ENCODE measurements around the gene CLIC4.
A peak's percentile ranks its signal among the peaks of the same experiment; 100 is the strongest.
"Not testable (repeated sequence)": the region's sequence is repeated elsewhere in the genome, so short reads cannot be mapped to it uniquely, and the experiment has no call there.

Gene CLIC4

DNA sequence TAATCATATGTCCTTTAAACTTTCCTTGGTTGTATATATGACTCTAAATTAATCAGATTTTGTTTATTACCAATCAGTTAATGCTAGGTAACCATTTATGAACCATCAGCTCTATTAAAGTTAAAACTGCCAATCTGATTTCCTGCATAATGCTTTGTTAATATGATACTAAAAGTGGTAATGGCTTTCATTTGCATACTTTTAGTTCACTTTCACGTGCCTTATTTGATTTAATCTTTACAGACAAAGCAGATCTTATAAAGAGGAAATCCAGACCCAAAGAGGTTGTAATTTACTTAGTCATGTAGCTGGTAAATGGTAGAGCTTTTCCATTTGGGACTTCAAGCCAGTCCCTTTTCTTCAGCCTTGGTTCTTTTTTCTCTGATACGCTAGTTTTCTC is 61.3 kb downstream of the CLIC4 start:
- no peak for DNase-seq (ENCODE audit: low read depth in 2 of 2)

DNA sequence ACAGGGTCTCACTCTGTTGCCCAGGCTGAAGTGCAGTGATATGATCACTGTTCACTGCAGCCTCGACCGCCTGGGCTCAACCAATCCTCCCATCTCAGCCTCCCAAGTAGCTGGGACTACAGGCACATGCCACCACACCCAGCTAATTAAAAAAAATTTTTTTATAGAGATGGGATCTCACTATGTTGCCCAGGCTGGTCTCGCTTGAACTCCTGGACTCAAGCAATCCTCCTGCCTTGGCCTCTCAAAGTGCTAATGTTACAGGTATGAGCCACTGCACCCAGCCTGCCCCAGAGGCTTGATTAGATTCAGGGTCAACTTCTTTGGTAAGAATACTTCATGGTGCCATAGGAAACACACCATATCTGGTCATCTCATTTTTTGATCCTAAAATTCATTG is 66.2 kb downstream of the CLIC4 start:
- not testable (repeated sequence) for DNase-seq (ENCODE audit: low read depth in 2 of 2)

DNA sequence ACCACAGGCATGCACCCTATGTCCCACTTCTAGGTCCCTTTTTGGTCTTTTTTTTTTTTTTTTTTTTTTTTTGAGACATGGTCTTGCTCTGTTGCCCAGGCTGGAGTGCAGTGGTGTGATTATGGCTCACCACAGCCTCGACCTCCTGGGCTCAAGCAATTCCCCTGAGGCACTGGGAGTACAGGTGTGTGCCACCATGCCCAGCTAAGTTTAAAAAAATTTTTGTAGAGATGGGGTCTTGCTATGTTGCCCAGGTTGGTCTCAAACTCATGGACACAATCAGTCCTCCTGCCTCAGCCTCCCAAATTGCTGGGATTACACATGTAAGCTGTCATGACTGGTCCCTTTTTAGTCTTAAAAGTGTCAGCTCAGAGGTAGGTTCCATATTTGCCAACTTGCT is 75.0 kb downstream of the CLIC4 start:
- DNase-seq (ENCODE audit: low read depth in 2 of 2): not testable (repeated sequence)

GRCh38 chr1:24822887-24823286 is 77.6 kb downstream of the CLIC4 start:
- DNase-seq (ENCODE audit: low read depth in 2 of 2): no peak

GRCh38 chr1:24823486-24823885 is 78.2 kb downstream of the CLIC4 start:
- DNase-seq (ENCODE audit: low read depth in 2 of 2): not testable (repeated sequence)

DNA sequence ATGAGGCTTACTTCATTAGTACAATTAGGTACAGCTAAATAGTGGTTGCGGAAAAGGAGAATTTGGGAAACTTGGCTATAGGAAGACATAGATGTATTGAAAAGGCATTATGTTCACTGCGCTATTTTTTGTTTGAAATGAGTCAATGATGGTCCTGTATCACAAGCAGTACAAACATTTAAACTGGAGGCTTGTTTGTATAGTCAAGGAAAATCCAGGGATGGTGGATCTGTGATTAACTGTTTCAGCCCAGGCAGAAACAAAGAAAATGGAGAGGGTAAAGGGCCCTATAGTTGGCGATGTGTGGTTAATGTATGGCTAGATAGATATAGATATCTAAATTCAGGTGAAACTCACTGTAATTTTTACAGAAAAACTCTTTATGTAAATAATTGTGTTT is 79.9 kb downstream of the CLIC4 start:
- DNase-seq (ENCODE audit: low read depth in 2 of 2): no peak

DNA sequence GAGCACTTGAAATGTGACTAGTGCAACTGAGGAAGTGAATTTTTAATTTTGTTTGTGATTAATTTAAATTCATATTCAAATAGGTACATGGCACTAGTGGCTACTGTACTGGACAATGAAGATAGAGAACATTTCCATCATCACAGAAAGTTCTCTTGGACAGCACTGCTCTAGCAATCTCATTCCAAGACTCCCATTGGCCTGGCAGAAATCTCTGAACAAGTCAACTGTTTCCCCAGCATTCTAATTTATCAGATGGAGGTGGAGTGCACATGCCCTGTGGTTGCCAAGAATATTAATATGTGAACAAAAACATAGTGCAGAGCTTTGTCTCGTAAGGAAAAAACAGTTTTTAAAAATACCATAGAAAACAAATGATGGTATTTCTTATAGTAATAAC is 81.3 kb downstream of the CLIC4 start:
- DNase-seq (ENCODE audit: low read depth in 2 of 2): no peak

DNA sequence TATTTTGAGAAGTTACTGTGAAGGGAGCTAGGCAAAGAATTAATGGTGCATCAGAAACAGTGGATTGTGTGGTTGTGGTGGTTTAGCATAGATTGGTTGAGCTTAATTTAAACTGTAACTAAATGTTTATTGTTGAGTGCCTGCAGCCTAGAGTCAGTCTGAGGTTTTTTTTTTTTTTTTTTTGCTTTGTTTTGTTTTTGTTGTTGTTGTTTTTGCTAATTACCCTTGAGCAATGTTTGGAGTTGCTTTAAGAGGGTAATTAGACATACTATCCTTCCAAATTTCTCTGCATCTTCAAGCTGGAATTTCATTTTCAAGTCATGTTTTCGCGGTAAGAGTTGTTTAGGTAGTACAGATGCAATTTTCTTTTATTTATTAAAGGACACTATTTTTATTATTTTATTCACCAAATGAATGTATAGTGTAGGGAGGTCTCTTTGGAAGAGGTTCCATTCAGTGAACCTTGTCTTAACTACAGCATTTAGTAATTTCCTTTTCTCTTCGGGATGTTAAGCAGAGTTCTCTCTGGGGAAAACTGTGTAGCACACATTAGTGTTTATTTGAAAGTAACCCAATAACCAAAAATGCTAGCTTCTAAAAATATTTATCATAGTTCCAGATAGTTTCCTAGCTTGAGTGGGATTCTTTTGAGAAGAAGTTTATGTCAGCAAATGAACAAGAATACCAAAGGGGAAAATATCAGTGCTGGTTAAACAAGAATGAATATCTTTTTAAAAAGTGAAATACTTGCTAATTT is 82.3 kb downstream of the CLIC4 start:
- no peak for DNase-seq (ENCODE audit: low read depth in 2 of 2)

DNA sequence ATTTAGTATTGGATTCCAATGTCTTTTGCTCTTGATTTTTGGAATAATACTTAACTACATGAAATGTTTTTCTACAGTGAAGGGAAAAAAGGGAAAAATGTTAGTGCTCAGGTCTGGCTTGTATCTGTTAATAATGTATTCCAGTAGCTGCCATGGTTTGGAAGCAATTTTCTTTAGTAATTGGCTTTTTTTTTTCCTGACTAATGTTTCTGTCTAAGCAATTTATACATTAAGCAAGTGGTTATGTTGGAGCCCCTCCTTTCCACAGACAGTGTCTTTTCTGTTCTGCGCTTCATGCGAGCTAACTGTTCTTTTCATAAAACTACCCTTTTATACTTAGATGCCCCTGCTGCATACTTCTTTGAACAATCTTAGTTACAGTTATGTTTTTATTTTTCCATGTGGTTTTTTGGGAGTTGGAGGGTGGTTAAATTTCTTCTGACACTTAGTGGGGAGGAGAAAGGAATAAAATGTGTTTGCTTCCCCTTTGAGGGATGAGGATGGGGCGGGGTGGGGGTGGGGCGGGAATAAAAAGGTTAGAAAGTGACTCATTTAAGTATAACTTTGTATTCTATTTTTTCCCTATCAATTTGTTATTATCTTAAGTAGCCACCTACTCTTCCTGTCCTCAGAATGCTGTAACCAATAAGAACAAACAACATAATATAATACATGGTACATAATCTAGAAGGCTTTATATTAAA is 83.1 kb downstream of the CLIC4 start:
- no peak for DNase-seq (ENCODE audit: low read depth in 2 of 2)

DNA sequence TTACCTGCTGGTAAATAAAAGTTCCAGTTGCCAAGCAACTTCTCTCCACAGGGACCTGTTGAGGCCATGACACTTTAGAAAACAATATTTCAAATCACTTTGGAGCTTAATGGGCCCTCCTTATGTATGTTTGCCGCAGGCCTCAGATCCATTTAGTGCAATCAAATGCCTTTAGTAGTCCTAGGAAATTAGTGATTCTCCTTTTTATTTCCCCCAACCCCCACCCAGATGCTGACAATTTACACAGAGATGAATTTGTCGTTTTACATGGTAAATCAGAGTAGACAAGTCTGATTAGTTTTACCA is 83.6 kb downstream of the CLIC4 start:
- DNase-seq (ENCODE audit: low read depth in 2 of 2): no peak

GRCh38 chr1:24830680-24831272 is 85.5 kb downstream of the CLIC4 start:
- DNase-seq (ENCODE audit: low read depth in 2 of 2): no peak

GRCh38 chr1:24841593-24841992 is 96.3 kb downstream of the CLIC4 start:
- no peak for DNase-seq (ENCODE audit: low read depth in 2 of 2)

DNA sequence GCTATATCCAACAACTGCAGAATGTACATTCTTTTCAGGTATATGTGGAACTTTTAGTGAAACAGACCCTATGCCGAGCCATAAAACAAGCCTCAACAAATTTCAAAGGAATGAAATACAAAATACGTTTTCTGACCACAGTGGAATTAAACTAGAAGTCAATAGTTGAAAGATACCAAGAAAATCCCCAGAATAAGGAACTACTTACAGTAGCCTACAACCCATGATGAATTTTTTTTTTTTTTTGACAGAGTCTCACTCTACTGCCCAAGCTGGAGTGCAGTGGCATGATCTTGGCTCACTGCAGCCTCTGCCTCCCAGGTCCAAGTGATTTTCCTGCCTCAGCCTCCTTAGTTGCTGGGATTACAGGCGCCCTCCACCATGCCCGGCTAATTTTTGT is 101.4 kb downstream of the CLIC4 start:
- DNase-seq (ENCODE audit: low read depth in 2 of 2): no peak

- DNase-seq (ENCODE audit: low read depth in 2 of 2): peak; percentile 82
Measured at GRCh38 chr1:24847995-24848881, 103.0 kb downstream of the CLIC4 start.

DNA sequence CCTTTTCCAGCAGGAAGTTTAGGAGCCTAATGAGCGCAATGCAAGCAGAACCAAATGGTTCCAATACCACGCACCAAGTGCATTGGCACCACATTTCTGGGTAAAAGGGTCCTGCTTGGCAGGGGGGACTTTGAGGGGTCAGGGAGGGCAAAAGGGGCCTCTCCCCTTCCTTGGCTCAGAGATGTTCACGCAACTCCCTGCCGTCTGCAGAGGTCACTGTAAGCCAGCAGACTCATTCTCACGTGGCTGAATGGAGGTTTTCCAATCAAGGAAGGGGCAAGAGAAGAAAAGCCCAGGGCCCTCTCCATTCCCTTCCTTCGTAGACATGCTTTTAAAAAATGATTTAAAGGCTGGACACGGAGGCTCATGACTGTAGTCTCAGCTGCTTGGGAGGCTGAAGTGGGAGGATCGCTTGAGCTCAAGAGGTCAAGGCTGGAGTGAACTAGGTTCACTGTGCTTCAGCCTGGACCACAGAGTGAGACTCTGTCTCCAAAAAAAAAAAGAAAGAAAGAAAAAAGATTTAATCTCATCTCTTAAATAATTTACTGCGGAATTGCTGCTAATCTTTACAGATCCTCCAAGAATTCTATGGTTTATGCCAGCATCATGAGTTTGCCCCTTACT is 104.5 kb downstream of the CLIC4 start:
- DNase-seq (ENCODE audit: low read depth in 2 of 2): no peak

GRCh38 chr1:24850328-24850920 is 105.2 kb downstream of the CLIC4 start:
- DNase-seq (ENCODE audit: low read depth in 2 of 2): no peak

DNA sequence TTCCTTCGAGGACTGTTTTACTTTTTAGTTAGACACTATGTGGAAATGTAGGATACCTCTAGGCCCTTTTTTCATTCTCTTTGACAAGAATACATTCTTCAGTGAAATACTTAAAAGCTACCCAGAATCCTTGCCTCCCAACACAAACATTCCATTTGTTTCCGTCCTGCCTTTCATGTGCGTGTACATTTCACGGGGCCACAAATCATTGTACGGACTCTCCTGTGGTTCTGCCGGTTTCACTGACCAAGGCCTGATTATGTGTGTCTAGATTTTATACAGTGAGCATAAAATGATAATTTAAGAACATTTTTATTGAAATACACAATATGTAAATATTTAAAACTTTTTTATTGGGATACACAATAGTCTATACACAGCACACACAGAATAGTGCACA is 108.4 kb downstream of the CLIC4 start:
- DNase-seq (ENCODE audit: low read depth in 2 of 2): no peak

GRCh38 chr1:24855474-24855873 is 110.2 kb downstream of the CLIC4 start:
- DNase-seq (ENCODE audit: low read depth in 2 of 2): no peak

DNA sequence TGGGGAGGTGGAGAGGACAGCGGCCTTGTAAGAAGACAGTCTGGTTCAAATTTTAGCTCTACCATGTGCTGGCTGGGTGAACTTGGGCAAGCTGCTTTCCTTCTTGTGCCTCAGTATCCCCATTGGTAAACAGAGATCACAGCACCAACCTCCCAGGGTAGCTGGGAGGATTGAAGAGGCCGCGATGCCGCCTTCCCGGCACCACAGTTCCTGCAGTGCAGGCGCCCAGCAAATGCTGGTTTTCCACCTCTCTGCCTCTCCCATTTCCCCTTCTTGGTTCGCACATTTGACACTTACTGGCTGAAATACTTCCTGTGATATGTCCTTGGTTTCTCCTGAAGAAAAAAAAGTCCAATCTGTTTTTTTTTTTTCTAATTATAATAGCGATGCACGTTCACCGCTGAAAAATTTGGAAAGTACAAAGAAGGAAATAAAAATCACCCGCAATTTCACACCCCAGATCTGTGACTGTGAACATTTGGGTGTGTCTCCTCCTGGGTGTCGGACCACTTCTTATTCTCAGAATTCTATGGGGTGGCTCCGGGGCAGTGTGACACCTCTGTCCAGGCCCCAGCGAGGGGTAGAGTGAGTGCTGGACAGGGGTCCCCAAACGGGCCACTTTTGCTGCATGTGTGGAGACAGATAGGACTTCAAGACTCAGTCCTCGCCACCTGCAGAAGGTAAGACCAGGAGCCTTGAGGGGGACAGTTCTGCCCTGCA is 111.7 kb downstream of the CLIC4 start:
- DNase-seq (ENCODE audit: low read depth in 2 of 2): no peak

GRCh38 chr1:24857507-24858133 is 112.4 kb downstream of the CLIC4 start:
- DNase-seq (ENCODE audit: low read depth in 2 of 2): no peak
